ENCODE measurements around the gene ATXN2L. TPM values are rescaled to one million over a fixed set of nuclear protein-coding genes. Genes with fewer than 3 reads are reported as not detected.

The ATXN2L gene, protein sequence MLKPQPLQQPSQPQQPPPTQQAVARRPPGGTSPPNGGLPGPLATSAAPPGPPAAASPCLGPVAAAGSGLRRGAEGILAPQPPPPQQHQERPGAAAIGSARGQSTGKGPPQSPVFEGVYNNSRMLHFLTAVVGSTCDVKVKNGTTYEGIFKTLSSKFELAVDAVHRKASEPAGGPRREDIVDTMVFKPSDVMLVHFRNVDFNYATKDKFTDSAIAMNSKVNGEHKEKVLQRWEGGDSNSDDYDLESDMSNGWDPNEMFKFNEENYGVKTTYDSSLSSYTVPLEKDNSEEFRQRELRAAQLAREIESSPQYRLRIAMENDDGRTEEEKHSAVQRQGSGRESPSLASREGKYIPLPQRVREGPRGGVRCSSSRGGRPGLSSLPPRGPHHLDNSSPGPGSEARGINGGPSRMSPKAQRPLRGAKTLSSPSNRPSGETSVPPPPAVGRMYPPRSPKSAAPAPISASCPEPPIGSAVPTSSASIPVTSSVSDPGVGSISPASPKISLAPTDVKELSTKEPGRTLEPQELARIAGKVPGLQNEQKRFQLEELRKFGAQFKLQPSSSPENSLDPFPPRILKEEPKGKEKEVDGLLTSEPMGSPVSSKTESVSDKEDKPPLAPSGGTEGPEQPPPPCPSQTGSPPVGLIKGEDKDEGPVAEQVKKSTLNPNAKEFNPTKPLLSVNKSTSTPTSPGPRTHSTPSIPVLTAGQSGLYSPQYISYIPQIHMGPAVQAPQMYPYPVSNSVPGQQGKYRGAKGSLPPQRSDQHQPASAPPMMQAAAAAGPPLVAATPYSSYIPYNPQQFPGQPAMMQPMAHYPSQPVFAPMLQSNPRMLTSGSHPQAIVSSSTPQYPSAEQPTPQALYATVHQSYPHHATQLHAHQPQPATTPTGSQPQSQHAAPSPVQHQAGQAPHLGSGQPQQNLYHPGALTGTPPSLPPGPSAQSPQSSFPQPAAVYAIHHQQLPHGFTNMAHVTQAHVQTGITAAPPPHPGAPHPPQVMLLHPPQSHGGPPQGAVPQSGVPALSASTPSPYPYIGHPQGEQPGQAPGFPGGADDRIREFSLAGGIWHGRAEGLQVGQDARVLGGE
- 35.6 and 58.0 TPM in 2 replicates for total RNA-seq

DNA sequence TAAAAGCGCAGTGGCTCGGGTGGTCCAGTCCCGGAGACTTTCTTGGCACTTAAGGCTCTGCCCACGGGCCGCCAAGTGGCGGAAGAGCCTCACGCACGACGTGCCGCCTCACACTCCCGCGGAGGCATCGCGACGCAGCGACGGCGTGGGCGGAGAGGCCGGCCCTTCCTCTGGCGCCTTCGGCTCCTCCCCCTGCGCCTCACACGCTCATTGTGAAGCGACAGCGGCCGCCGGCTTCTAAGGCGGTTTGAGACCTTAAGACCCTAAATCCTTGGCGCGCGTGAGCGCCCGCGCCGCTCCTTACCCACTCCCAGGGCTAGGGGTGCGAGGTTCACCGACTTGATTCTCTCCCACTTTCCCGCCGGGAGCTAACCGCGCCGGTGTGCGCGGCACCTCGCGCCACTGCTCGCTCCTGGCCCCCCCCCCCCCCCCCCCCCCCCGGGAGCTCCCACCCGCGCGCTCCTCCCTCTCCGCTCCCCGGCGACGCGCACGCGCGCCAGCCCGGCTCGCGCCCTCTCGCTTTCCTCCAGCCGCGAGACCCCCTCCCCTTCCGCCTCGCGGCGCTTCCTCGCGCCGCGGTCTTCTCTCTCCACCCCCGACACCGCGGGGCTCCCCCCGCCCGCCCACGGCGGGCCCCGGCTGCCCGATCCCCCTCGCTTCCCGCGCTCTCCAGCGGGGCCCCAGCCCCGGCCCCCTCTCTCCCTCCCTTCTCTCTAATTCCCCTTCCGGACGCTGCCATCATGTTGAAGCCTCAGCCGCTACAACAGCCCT, at the start of gene ATXN2L:
TSS of gene ATXN2L (plus strand) at position 480 of the 771 bp plus-strand sequence. CDS start at position 741, 261 bp downstream.

GRCh38 chr16:28846080-28846932, 23.5 kb downstream of the ATXN2L start, which contains the start of gene TUFM:
Gene TUFM (minus strand): TSS chr16:28846348. CDS start chr16:28846269, 79 bp downstream.

GRCh38 chr16:28878083-28878926, 55.5 kb downstream of the ATXN2L start, which contains the start of gene ATP2A1:
Gene ATP2A1 (plus strand): TSS chr16:28878488. CDS start chr16:28878672, 184 bp downstream.

Other genes with a start within 250 kb of the ATXN2L start
- gene SULT1A2, start 225.9 kb upstream of the ATXN2L start, total RNA-seq, result 4.7 and 5.5 TPM in 2 replicates
- gene SULT1A1, start 213.0 kb upstream of the ATXN2L start, total RNA-seq, result 42.8 and 48.0 TPM in 2 replicates
- gene NPIPB8, start 184.9 kb upstream of the ATXN2L start, total RNA-seq, result not detected in 2 replicates
- gene EIF3C, start 111.5 kb upstream of the ATXN2L start, total RNA-seq, result 156 and 183 TPM in 2 replicates
- gene NPIPB9, start 71.2 kb upstream of the ATXN2L start, total RNA-seq, result not detected in 2 replicates
- 101 and 102 TPM in 2 replicates for gene TUFM, start 23.3 kb downstream of the ATXN2L start, total RNA-seq
- gene SH2B1, start 40.8 kb downstream of the ATXN2L start, total RNA-seq, result 19.8 and 31.4 TPM in 2 replicates
- under 0.01 TPM in 1 of 2 replicates, not detected in the other for gene ATP2A1, start 55.5 kb downstream of the ATXN2L start, total RNA-seq
- 18.6 and 27.1 TPM in 2 replicates for gene RABEP2, start 102.2 kb downstream of the ATXN2L start, total RNA-seq
- 1.3 TPM in 1 of 2 replicates, not detected in the other for gene CD19, start 109.0 kb downstream of the ATXN2L start, total RNA-seq
- gene NFATC2IP, start 127.9 kb downstream of the ATXN2L start, total RNA-seq, result 12.2 and 13.0 TPM in 2 replicates
- 50.9 and 56.7 TPM in 2 replicates for gene SPNS1, start 151.8 kb downstream of the ATXN2L start, total RNA-seq
- gene LAT, start 162.1 kb downstream of the ATXN2L start, total RNA-seq, result 0.49 and 1.1 TPM in 2 replicates

All from cardiac atrium fibroblast (primary cell).